Suprapubic skin (tissue), 4 donors: Measurements from ENCODE around the gene SHROOM1. TPM values are rescaled to one million over a fixed set of nuclear protein-coding genes. Genes with fewer than 3 reads are reported as not detected.
A peak's percentile ranks its signal among the peaks of the same experiment; 100 is the strongest.

Experiments used
- DNase-seq, 2 donors: peaks; one replicate each; pipeline ENCODE4 v3.0.0-alpha.2; 2019; ENCODE audit warnings: low spot score in 2 of 2
- H3K27ac ChIP-seq: fragments of 200-600 bp; sonication (generic); one replicate; pipeline ENCODE4 v1.5.1; 2019
- H3K27me3 ChIP-seq: fragments of 200-600 bp; sonication (generic); one replicate; pipeline ENCODE4 v1.5.1; 2019
- H3K36me3 ChIP-seq: fragments of 200-600 bp; sonication (generic); one replicate; pipeline ENCODE4 v1.5.1; 2019
- H3K4me1 ChIP-seq: fragments of 200-600 bp; sonication (generic); one replicate; pipeline ENCODE4 v1.5.1; 2019
- H3K4me3 ChIP-seq: fragments of 200-600 bp; sonication (generic); one replicate; pipeline ENCODE4 v1.5.1; 2019; ENCODE audit warnings: mild to moderate bottlenecking
- H3K9me3 ChIP-seq: fragments of 200-600 bp; sonication (generic); one replicate; pipeline ENCODE4 v1.5.1; 2019
- EP300 ChIP-seq: sonication (generic); formaldehyde crosslinking; IDR thresholded peaks from one replicate; pipeline ENCODE4 v1.6.1; 2017; ENCODE audit warnings: antibody characterized with exemption
- POLR2A ChIP-seq, 2 donors: fragments of 450-650 bp; IDR thresholded peaks; one replicate each; pipeline ENCODE4 v1.6.1; 2017; ENCODE audit warnings: antibody characterized with exemption in 2 of 2, mild to moderate bottlenecking in 2 of 2, moderate library complexity in 2 of 2
- POLR2AphosphoS5 ChIP-seq, 3 donors: sonication (generic); formaldehyde crosslinking; IDR thresholded peaks; one replicate each; pipeline ENCODE4 v1.6.1; 2017; ENCODE audit warnings: antibody characterized with exemption in 3 of 3
- WGBS: methylation state at CpG from one replicate; pipeline ENCODE4 v1.1.5; 2018; 5-methylcytosine and 5-hydroxymethylcytosine counted together
- total RNA-seq, 4 donors: library from RNA; depleted of rRNA; stranded (reverse); fragments of >200 nt; gene quantifications; one replicate each; pipeline ENCODE4 v1.1.0, GENCODE V29; 2016
- TF ChIP-seq, protein P1 (sequence below), 2 donors: fragments of 200-600 bp in 1 of 2; fragments of 450-650 bp in 1 of 2; sonication (generic) in 1 of 2; IDR thresholded peaks; one replicate each; pipeline ENCODE4 v1.5.1; 2016 to 2019; ENCODE audit warnings: antibody characterized with exemption in 2 of 2, mild to moderate bottlenecking in 1 of 2, moderate library complexity in 1 of 2

SHROOM1 gene
- total RNA-seq, 4 donors from 2014 or later = 0.76 to 2.8 (median 2.3) TPM

- Histone ChIP-seq H3K36me3 (peaks cover 31% of the 10 kb centered on the region), H3K4me1 (peaks cover 25% of the 10 kb centered on the region), H3K4me3 (no peak overlapping the region), H3K27ac (no peak overlapping the region), H3K27me3 (no peaks in the 10 kb centered on the region), H3K9me3 (no peaks in the 10 kb centered on the region)
- WGBS = 73% methylated on average over 4 of the region's 4 CpGs
- no peak for DNase-seq
- TF ChIP-seq POLR2AphosphoS5 (IDR thresholded peaks at IDR 0.05) (no peak), EP300 (no peak), POLR2A (IDR thresholded peaks at IDR 0.05) (no peak)
- TF ChIP-seq, protein P1, sequence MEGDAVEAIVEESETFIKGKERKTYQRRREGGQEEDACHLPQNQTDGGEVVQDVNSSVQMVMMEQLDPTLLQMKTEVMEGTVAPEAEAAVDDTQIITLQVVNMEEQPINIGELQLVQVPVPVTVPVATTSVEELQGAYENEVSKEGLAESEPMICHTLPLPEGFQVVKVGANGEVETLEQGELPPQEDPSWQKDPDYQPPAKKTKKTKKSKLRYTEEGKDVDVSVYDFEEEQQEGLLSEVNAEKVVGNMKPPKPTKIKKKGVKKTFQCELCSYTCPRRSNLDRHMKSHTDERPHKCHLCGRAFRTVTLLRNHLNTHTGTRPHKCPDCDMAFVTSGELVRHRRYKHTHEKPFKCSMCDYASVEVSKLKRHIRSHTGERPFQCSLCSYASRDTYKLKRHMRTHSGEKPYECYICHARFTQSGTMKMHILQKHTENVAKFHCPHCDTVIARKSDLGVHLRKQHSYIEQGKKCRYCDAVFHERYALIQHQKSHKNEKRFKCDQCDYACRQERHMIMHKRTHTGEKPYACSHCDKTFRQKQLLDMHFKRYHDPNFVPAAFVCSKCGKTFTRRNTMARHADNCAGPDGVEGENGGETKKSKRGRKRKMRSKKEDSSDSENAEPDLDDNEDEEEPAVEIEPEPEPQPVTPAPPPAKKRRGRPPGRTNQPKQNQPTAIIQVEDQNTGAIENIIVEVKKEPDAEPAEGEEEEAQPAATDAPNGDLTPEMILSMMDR (IDR thresholded peaks at IDR 0.05) = no peak
Observed at GRCh38 chr5:132868754-132869153, 38.3 kb upstream of the SHROOM1 start.

DNA sequence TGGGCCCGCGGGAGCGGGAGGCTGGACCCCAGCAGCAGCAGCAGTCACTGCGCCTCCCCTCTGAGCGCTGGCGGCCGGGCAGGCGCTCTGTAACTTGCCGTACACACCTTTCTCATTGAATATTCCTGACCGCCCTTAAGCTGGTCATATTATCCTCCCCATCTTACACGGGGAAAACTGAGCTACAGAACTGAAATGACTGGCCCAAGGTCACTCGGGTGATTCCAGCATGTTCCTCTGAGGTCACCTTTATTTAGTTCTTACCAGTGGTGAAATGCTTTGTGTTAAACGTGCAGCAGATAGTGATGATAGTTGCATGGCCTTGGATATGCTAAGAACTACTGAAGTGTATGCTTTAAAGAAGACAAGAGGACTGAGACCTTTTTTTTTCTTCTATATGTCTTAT is 36.6 kb upstream of the SHROOM1 start:
- Histone ChIP-seq H3K4me1 (peaks cover 25% of the 10 kb centered on the region), H3K4me3 (peak overlapping the region; percentile 96), H3K27me3 (no peaks in the 10 kb centered on the region), H3K9me3 (no peaks in the 10 kb centered on the region), H3K36me3 (peaks cover 27% of the 10 kb centered on the region), H3K27ac (peak overlapping the region; percentile 95)
- WGBS = 2% methylated on average over 11 of the region's 13 CpGs
- TF ChIP-seq EP300 (no peak), POLR2A (IDR thresholded peaks at IDR 0.05) (no peak), POLR2AphosphoS5 (IDR thresholded peaks at IDR 0.05) (no peak)
- TF ChIP-seq, protein P1 (IDR thresholded peaks at IDR 0.05) = no peak
- no peak for DNase-seq

DNA sequence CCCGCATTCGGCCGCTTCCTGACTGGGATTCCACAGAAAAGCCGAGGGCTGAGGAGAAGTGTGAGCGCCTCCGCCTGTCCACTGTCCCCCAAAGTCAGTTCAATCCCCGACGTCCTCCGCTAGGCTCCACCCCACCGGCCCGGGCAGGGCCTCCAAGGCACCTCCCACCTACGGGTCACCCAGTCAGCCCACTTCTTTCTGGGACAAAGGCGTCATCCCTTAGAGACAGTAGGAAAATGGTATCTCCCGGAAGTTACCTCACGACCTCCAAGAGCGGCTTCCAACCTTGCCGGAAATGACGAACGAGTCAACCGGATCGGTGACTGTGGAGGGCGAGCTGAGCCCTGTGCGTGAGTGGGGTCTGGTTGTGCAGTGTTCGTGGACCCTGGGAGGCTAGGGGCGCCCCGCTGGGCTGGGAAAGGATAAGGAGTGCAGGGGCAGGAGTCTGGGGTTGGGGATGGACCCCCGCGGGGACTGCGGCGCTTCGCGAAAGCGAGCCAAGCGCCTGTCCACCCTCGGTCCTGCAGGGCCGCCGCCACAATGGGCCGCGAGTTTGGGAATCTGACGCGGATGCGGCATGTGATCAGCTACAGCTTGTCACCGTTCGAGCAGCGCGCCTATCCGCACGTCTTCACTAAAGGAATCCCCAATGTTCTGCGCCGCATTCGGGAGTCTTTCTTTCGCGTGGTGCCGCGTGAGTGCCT is 36.0 kb upstream of the SHROOM1 start, which contains the start of the genes GDF9 and UQCRQ:
GDF9 (minus strand) TSS at position 128 of the 704 bp plus-strand sequence. CDS start 1,936 bp downstream, outside the sequence.
UQCRQ (plus strand) TSS at position 301 of the 704 bp plus-strand sequence; CDS start at position 541, 240 bp downstream.
- Histone ChIP-seq H3K4me3 (peak within 1 kb of the TSS; percentile 96), H3K27me3 (no peaks in the 10 kb centered on the region), H3K36me3 (peaks cover 24% of the 10 kb centered on the region), H3K9me3 (no peaks in the 10 kb centered on the region), H3K27ac (peak within 1 kb of the TSS; percentile 95), H3K4me1 (peaks cover 25% of the 10 kb centered on the region)
- peak; percentile 97 for DNase-seq
- WGBS = under 1% methylated on average over 20 of the region's 55 CpGs
- TF ChIP-seq, protein P1 (IDR thresholded peaks at IDR 0.05) = no peak
- TF ChIP-seq POLR2AphosphoS5 (IDR thresholded peaks at IDR 0.05) (peak; percentile 60 to 73 (median 70)), POLR2A (IDR thresholded peaks at IDR 0.05) (peak; percentile 70 to 74)

GRCh38 chr5:132865668-132866341 is 35.4 kb upstream of the SHROOM1 start:
- Histone ChIP-seq H3K4me1 (peaks cover 25% of the 10 kb centered on the region), H3K36me3 (peaks cover 24% of the 10 kb centered on the region), H3K27ac (peak overlapping the region; percentile 95), H3K27me3 (no peaks in the 10 kb centered on the region), H3K9me3 (no peaks in the 10 kb centered on the region), H3K4me3 (peak overlapping the region; percentile 96)
- 22% methylated on average over 30 of the region's 30 CpGs for WGBS
- no peak for DNase-seq
- no peak for TF ChIP-seq POLR2A (IDR thresholded peaks at IDR 0.05)
- TF ChIP-seq, protein P1 (IDR thresholded peaks at IDR 0.05) = no peak
- no peak for TF ChIP-seq POLR2AphosphoS5 (IDR thresholded peaks at IDR 0.05)
- TF ChIP-seq EP300 = no peak

DNA sequence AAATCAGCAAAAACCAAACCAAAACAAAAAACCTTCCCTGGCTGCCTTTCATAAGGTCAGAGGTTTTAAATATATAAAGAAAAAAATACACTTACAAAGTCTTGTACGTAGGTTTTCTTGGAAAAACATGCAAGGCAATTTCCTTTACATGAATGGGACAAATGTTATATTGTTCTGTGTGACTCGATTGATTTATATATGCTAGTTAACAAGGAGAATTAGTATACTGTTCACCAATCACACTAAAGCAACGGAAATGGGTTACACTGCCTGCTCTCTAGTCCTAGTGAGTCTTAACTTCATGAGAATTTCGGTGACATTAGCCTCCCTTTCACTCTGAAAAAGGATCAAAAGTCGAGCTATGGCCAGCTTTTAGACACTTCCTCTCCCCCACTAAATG is 30.3 kb upstream of the SHROOM1 start:
- TF ChIP-seq EP300 (no peak), POLR2A (IDR thresholded peaks at IDR 0.05) (no peak), POLR2AphosphoS5 (IDR thresholded peaks at IDR 0.05) (no peak)
- TF ChIP-seq, protein P1 (IDR thresholded peaks at IDR 0.05) = no peak
- no peaks in the 10 kb centered on the region for H3K27me3 ChIP-seq
- H3K27ac ChIP-seq = no peak overlapping the region
- H3K36me3 ChIP-seq = no peaks in the 10 kb centered on the region
- H3K4me1 ChIP-seq = peaks cover 5% of the 10 kb centered on the region
- no peak overlapping the region for H3K4me3 ChIP-seq
- no peak for DNase-seq
- H3K9me3 ChIP-seq = no peaks in the 10 kb centered on the region
- WGBS = 71% methylated on average over 5 of the region's 5 CpGs
